ENCODE results near the gene DISP3.
A peak's percentile ranks its signal among the peaks of the same experiment; 100 is the strongest.

Gene DISP3

DNA sequence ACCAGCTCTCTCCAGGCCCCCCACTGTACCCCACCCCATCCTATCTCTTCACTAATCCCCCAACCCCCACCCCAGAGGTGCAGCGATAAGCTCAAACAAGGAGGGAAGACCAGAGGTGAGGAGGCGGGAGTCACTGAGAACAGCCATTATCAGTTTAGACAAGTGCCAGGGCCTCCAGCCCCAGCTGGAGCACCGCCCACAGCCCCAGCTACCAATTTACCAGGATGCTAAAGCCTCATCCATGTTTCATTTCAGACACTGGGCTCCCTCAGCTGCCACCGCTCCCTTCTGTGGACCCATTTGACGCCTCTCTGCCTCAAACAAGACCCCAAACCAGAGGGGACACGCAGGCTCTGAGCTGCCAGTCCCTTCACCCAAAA is 80.6 kb downstream of the DISP3 start:
- peaks cover 18% of the 10 kb centered on the region for H3K4me1 ChIP-seq (ENCODE audit: control insufficient read depth, insufficient read depth, low read length)
- no peaks in the 10 kb centered on the region for H3K27me3 ChIP-seq (ENCODE audit: control insufficient read depth, insufficient read depth, low read length)
- no peak overlapping the region for H3K9ac ChIP-seq (ENCODE audit: low read depth, low read length)
- H3K36me3 ChIP-seq (ENCODE audit: control insufficient read depth, insufficient read depth, low read length): no peaks in the 10 kb centered on the region
- no peaks in the 10 kb centered on the region for H3K9me3 ChIP-seq (ENCODE audit: control insufficient read depth, insufficient read depth, low read length)
- no peak overlapping the region for H3K4me3 ChIP-seq (ENCODE audit: low read depth, low read length)
- no peak overlapping the region for H3K27ac ChIP-seq (ENCODE audit: low read depth, low read length)

DNA sequence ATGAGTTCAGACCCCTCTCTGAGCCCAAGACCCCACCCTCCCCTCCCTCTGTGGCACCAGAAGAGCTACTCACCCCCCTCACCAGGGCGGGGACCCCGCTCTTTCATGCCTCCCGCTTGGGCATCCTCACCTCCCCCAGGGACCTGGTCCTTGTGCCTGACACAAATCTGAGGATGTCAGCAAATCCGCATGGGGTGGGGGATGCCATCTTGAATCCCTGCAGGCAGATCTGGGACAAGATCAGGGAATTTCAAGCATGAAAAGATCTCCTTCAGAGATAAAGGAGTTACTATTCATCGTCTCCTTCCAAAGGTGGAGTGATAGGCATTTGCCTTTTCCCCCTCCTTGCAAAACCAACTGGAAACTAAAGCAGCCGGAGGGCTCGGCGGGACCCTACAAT is 81.1 kb downstream of the DISP3 start:
- Histone ChIP-seq H3K4me1 (ENCODE audit: control insufficient read depth, insufficient read depth, low read length) (peaks cover 18% of the 10 kb centered on the region), H3K27ac (ENCODE audit: low read depth, low read length) (no peak overlapping the region), H3K9ac (ENCODE audit: low read depth, low read length) (no peak overlapping the region), H3K36me3 (ENCODE audit: control insufficient read depth, insufficient read depth, low read length) (no peaks in the 10 kb centered on the region), H3K9me3 (ENCODE audit: control insufficient read depth, insufficient read depth, low read length) (no peaks in the 10 kb centered on the region), H3K27me3 (ENCODE audit: control insufficient read depth, insufficient read depth, low read length) (no peaks in the 10 kb centered on the region), H3K4me3 (ENCODE audit: low read depth, low read length) (no peak overlapping the region)

DNA sequence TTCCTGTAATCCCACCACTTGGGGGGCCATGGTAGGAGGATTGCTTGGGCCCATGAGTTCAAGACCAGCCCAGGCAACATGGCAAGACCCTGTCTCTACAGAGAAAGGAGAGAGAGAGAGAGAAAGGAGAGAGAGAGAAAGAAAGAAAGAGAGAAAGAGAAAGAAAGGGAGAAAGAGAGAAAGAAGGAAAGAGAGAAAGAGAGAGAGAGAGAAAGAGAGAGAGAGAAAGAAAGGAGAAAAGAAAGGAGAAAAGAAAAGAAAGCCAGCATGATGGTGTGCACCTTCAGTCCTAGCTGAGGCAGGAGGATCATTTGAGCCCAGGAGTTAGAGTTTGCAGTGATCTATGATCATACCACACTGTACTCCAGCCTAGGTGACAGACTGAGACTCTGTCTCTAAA is 82.8 kb downstream of the DISP3 start:
- no peak overlapping the region for H3K27ac ChIP-seq (ENCODE audit: low read depth, low read length)
- no peaks in the 10 kb centered on the region for H3K27me3 ChIP-seq (ENCODE audit: control insufficient read depth, insufficient read depth, low read length)

DNA sequence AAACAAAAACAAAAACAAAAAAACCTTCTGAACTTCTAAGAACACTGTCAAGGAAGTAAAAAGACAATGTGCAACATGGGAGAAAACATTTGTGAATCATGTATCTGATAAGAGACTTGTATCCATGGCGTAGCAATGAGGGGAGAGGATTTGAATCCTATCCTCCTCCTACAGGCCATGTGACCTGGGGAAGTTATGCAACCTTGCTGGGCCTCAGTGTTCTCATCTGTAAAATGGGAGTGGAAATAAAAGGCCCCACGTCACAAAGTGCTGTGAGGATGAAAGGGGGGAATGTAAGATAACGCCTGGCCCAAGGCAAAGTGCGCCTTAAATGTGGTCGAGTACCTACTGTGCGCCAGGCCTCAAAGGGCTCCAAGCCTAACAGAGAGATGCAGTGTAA is 83.7 kb downstream of the DISP3 start:
- H3K9me3 ChIP-seq (ENCODE audit: control insufficient read depth, insufficient read depth, low read length): no peaks in the 10 kb centered on the region
- no peak overlapping the region for H3K9ac ChIP-seq (ENCODE audit: low read depth, low read length)
- no peak overlapping the region for H3K27ac ChIP-seq (ENCODE audit: low read depth, low read length)
- no peaks in the 10 kb centered on the region for H3K27me3 ChIP-seq (ENCODE audit: control insufficient read depth, insufficient read depth, low read length)
- peaks cover 19% of the 10 kb centered on the region for H3K4me1 ChIP-seq (ENCODE audit: control insufficient read depth, insufficient read depth, low read length)
- H3K4me3 ChIP-seq (ENCODE audit: low read depth, low read length): no peak overlapping the region
- H3K36me3 ChIP-seq (ENCODE audit: control insufficient read depth, insufficient read depth, low read length): no peaks in the 10 kb centered on the region

More for the DNA sequence above, 82.8 kb downstream of the DISP3 start:
- H3K9ac ChIP-seq (ENCODE audit: low read depth, low read length): no peak overlapping the region
- H3K36me3 ChIP-seq (ENCODE audit: control insufficient read depth, insufficient read depth, low read length): no peaks in the 10 kb centered on the region
- H3K4me1 ChIP-seq (ENCODE audit: control insufficient read depth, insufficient read depth, low read length): peaks cover 23% of the 10 kb centered on the region
- H3K9me3 ChIP-seq (ENCODE audit: control insufficient read depth, insufficient read depth, low read length): no peaks in the 10 kb centered on the region
- no peak overlapping the region for H3K4me3 ChIP-seq (ENCODE audit: low read depth, low read length)

DNA sequence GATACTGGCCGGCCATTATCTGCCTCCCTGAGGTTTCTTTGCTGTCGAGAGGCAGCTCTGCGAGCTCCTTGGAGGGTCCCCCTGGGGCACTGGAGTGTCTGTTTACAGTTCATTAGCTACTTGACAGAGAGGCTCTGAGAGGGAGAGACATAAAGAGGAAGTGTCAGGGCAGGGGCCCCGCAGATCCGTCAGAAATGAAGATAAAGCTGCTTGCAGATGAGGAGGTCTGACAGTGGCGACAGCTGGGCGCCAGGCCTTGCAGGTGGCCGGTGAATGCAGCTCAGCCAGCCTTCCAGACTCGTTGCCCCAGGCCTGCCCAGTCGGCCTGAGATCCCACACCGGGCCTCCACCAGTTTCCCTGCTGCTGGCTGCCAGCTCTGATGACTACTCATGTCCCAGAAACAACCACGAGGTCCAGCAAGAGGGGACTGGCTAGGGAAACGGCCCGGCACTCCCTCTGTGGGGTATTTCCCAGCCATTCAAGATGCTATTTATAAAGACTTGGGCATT is 84.7 kb downstream of the DISP3 start:
- Histone ChIP-seq H3K36me3 (ENCODE audit: control insufficient read depth, insufficient read depth, low read length) (no peaks in the 10 kb centered on the region), H3K4me1 (ENCODE audit: control insufficient read depth, insufficient read depth, low read length) (peaks cover 10% of the 10 kb centered on the region; the same call in 1 of the 2 replicates), H3K27me3 (ENCODE audit: control insufficient read depth, insufficient read depth, low read length) (no peaks in the 10 kb centered on the region)

DNA sequence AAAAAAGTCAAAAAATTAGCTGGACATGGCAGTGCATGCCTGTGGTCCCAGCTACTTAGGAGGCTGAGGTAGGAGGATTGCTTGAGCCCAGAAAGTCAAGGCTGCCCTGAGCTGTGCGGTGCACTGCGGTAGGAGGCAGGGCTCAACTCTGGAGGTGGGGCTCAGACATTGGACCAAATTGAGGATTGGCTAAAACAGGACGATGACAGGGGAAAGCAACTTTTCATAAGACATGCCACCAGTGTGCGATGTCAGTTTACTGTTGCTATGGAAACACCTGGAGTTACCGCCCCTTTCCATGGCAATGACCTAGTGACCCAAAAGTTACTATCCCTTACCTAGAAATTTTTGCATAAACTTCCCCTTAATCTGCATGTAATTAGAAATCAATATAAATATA is 85.3 kb downstream of the DISP3 start:
- Histone ChIP-seq H3K4me1 (ENCODE audit: control insufficient read depth, insufficient read depth, low read length) (peaks cover 5% of the 10 kb centered on the region; the same call in 1 of the 2 replicates), H3K27ac (ENCODE audit: low read depth, low read length) (peak overlapping the region; percentile 71), H3K4me3 (ENCODE audit: low read depth, low read length) (no peak overlapping the region), H3K27me3 (ENCODE audit: control insufficient read depth, insufficient read depth, low read length) (no peaks in the 10 kb centered on the region), H3K9me3 (ENCODE audit: control insufficient read depth, insufficient read depth, low read length) (no peaks in the 10 kb centered on the region), H3K9ac (ENCODE audit: low read depth, low read length) (no peak overlapping the region), H3K36me3 (ENCODE audit: control insufficient read depth, insufficient read depth, low read length) (no peaks in the 10 kb centered on the region)

More for the DNA sequence above, 84.7 kb downstream of the DISP3 start:
- H3K4me3 ChIP-seq (ENCODE audit: low read depth, low read length): no peak overlapping the region
- peak overlapping the region; percentile 71 for H3K27ac ChIP-seq (ENCODE audit: low read depth, low read length)
- H3K9ac ChIP-seq (ENCODE audit: low read depth, low read length): no peak overlapping the region
- no peaks in the 10 kb centered on the region for H3K9me3 ChIP-seq (ENCODE audit: control insufficient read depth, insufficient read depth, low read length)

DNA sequence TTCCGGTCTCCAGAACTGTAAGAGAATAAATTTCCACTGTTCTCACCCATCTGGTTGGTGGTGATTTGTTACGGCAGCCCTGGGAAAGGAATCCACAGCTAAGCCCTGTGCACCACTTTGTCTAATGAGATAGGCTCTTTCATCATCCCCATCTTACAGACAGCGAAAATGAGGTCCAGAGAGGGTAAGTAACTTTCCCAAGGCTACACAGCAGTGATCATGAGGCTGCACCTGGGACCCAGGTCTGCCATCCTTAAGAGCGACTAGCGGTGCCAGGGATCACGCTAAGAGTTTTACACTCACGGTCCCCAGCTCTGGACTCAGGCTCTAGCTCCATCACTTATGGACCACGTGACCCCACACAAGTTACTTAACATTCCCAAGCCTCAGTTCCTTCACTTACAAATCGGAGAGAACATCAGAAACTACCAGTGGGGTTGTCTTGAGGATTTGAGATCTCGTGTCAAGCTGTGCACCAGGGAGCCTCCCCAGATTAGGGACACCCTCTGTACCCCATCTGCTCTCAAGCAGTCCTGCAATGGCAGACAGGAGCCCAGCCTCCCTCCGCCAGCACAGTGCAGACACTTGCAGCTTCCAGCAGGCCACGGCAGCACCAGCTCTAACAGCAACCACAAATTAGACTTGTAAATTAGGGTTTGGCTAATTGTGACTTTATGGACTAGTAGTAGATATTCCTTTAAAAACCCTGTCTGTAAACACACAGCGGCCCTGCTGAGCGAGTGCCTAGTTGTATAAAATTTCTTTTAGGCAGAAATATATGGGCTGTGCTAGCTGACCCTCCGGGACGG is 87.3 kb downstream of the DISP3 start:
- no peak overlapping the region for H3K27ac ChIP-seq (ENCODE audit: low read depth, low read length)

DNA sequence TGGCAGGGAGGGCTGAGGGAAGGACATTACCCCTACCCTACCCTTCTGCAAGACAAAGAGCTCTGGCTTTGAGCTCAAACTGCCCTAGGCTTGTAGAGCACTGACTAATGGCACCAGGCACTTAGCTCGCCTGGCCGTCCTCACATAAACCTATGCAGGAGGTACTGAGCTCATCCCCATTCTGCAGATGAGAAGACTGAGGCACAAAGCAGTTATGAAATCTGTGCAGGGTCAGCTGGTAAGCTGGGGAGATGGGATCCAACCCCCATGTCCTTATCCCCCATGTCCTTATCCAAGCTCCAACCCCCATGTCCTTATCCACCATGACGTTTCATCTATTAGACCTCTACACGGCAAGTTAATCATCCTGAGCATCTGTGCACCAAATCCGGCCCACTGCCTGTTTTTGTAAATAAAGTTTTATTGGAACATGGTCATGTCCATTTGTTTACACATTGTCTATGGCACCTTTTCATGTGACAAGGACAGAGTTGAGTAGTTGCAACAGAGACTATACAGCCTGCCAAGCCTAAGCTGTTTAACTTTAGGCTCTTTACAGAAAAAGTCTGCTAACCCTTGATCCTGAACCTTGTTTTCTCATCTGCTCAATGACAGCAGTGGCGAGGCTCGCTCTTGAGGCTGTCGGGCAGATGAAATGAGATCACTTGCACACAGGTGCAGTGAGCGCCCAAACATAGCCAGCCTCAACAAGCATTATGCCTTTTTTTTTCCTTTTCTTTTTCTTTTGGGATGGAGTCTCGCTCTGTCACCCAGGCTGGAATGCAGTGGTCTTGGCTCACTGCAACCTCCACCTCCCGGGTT is 88.5 kb downstream of the DISP3 start:
- Histone ChIP-seq H3K4me1 (ENCODE audit: control insufficient read depth, insufficient read depth, low read length) (peaks cover 5% of the 10 kb centered on the region; the same call in 1 of the 2 replicates), H3K36me3 (ENCODE audit: control insufficient read depth, insufficient read depth, low read length) (no peaks in the 10 kb centered on the region), H3K27ac (ENCODE audit: low read depth, low read length) (no peak overlapping the region), H3K9ac (ENCODE audit: low read depth, low read length) (no peak overlapping the region), H3K9me3 (ENCODE audit: control insufficient read depth, insufficient read depth, low read length) (no peaks in the 10 kb centered on the region), H3K27me3 (ENCODE audit: control insufficient read depth, insufficient read depth, low read length) (no peaks in the 10 kb centered on the region), H3K4me3 (ENCODE audit: low read depth, low read length) (no peak overlapping the region)

More for the DNA sequence above, 87.3 kb downstream of the DISP3 start:
- Histone ChIP-seq H3K9me3 (ENCODE audit: control insufficient read depth, insufficient read depth, low read length) (no peaks in the 10 kb centered on the region), H3K9ac (ENCODE audit: low read depth, low read length) (no peak overlapping the region), H3K36me3 (ENCODE audit: control insufficient read depth, insufficient read depth, low read length) (no peaks in the 10 kb centered on the region), H3K4me1 (ENCODE audit: control insufficient read depth, insufficient read depth, low read length) (peaks cover 5% of the 10 kb centered on the region; the same call in 1 of the 2 replicates), H3K27me3 (ENCODE audit: control insufficient read depth, insufficient read depth, low read length) (no peaks in the 10 kb centered on the region), H3K4me3 (ENCODE audit: low read depth, low read length) (no peak overlapping the region)

DNA sequence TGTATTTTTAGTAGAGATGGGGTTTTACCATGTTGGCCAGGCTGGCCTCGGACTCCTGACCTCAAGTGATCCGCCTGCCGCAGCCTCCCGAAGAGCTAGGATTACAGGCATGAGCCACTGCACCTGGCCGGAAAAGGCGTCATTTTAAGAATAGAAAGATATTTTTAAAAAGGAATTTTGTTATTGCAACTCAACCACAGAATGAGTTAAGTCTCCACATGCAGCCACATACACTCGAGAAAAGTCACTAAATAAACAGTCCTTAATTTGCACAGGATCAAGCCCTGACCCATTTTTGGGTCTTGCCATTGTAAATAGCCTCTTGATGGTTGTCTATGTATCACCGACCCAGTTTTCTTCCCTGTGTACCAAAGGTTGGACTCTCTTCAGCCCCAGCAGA is 89.7 kb downstream of the DISP3 start:
- Histone ChIP-seq H3K4me1 (ENCODE audit: control insufficient read depth, insufficient read depth, low read length) (0 out of 2 replicates have a peak, but pooled peaks cover 5% of the 10 kb centered on the region), H3K4me3 (ENCODE audit: low read depth, low read length) (no peak overlapping the region), H3K9ac (ENCODE audit: low read depth, low read length) (no peak overlapping the region), H3K36me3 (ENCODE audit: control insufficient read depth, insufficient read depth, low read length) (no peaks in the 10 kb centered on the region), H3K27ac (ENCODE audit: low read depth, low read length) (no peak overlapping the region), H3K27me3 (ENCODE audit: control insufficient read depth, insufficient read depth, low read length) (no peaks in the 10 kb centered on the region), H3K9me3 (ENCODE audit: control insufficient read depth, insufficient read depth, low read length) (no peaks in the 10 kb centered on the region)

DNA sequence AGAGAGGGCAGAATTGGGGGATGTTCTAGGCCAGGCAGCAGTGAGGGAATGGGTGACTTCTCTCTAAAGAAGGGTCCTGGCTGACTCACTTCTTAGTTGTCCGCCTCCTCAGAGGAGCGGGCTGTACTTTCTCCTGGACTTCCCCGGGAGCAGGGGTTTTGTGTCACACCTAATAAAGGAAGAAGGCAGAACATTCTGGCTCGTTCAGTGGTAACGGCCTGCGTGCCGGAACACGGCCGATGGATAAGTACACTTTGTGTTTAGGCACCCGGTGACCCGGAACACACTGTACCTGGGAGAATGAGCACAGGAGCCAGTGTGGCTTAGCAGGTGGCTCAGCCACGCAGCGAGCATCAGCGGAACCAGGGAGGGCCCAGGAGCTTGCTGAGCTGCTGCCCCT is 90.6 kb downstream of the DISP3 start:
- no peaks in the 10 kb centered on the region for H3K9me3 ChIP-seq (ENCODE audit: control insufficient read depth, insufficient read depth, low read length)
- H3K27ac ChIP-seq (ENCODE audit: low read depth, low read length): no peak overlapping the region
- H3K4me1 ChIP-seq (ENCODE audit: control insufficient read depth, insufficient read depth, low read length): 0 out of 2 replicates have a peak, but pooled peaks cover 5% of the 10 kb centered on the region
- H3K9ac ChIP-seq (ENCODE audit: low read depth, low read length): no peak overlapping the region
- H3K27me3 ChIP-seq (ENCODE audit: control insufficient read depth, insufficient read depth, low read length): no peaks in the 10 kb centered on the region
- no peak overlapping the region for H3K4me3 ChIP-seq (ENCODE audit: low read depth, low read length)
- no peaks in the 10 kb centered on the region for H3K36me3 ChIP-seq (ENCODE audit: control insufficient read depth, insufficient read depth, low read length)

DNA sequence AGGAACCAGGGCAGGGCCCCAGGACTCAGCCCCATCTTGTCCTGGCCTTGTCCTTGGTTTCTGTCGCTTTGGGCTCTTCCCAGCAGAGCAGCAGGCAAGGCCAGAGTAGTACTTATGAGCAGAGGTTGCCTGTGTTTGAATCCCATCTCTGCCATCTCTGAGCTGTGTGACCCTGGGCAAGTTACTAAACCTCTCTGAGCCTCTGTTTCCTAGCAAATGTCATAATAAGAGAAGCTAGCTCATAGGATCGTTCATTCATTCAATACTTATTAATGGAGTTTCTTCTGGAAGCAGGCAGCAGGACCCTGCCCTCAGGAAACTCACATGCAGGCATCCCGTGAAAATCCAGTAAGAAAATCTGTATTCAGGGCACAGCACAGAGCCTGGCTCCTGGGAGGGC is 91.0 kb downstream of the DISP3 start:
- no peaks in the 10 kb centered on the region for H3K9me3 ChIP-seq (ENCODE audit: control insufficient read depth, insufficient read depth, low read length)
- H3K36me3 ChIP-seq (ENCODE audit: control insufficient read depth, insufficient read depth, low read length): no peaks in the 10 kb centered on the region
- H3K27ac ChIP-seq (ENCODE audit: low read depth, low read length): no peak overlapping the region
- no peaks in the 10 kb centered on the region for H3K27me3 ChIP-seq (ENCODE audit: control insufficient read depth, insufficient read depth, low read length)
- 0 out of 2 replicates have a peak, but pooled peaks cover 5% of the 10 kb centered on the region for H3K4me1 ChIP-seq (ENCODE audit: control insufficient read depth, insufficient read depth, low read length)
- H3K9ac ChIP-seq (ENCODE audit: low read depth, low read length): no peak overlapping the region
- H3K4me3 ChIP-seq (ENCODE audit: low read depth, low read length): no peak overlapping the region

All from HUES48 (cell line).